ENCODE results near the gene ZBTB16. TPM values are rescaled to one million over a fixed set of nuclear protein-coding genes. Genes with fewer than 3 reads are reported as not detected.

The ZBTB16 gene
- total and polyA plus RNA-seq, 2 of the 4 experiments (the other 2 are of a cell fraction) = not detected

- no peak overlapping the region for H2AK5ac ChIP-seq (ENCODE audit: low read depth, low read length)
- no peak overlapping the region for H3K23ac ChIP-seq (ENCODE audit: low read depth, low read length)
- H3K9me1 ChIP-seq (ENCODE audit: insufficient read depth, low read length) = no peaks in the 10 kb centered on the region
- ChIA-PET POLR2A (ENCODE audit: unreplicated experiment) (no interaction called here), CTCF (no interaction called here)
- dilution Hi-C loops (cut with HindIII; ENCODE audit: low sequenced_read_pairs, unreplicated experiment) = no loop called here
- no peak overlapping the region for H3K4me3 ChIP-seq (ENCODE audit: insufficient read depth, low read depth, low read length)
- H3K9ac ChIP-seq (ENCODE audit: low read depth, low read length) = no peak overlapping the region
- no peak overlapping the region for H3K14ac ChIP-seq (replicated peaks; ENCODE audit: low read depth, low read length)
- WGBS, 2 experiments (ENCODE audit: extremely low coverage in 2 of 2, insufficient read length in 1 of 2) = 18% methylated on average over 2 of the region's 6 CpGs; no CpG with 5 or more reads in 1 of the 2 experiments
- no peaks in the 10 kb centered on the region for H4K20me1 ChIP-seq (ENCODE audit: insufficient read depth, low read length)
- TF ChIP-seq CEBPB (IDR thresholded peaks at IDR 0.05; ENCODE audit: low read depth, low read length) = no peak
- TF ChIP-seq MXI1 (IDR thresholded peaks at IDR 0.05; ENCODE audit: borderline replicate concordance, low read depth, low read length) = no peak
- TF ChIP-seq BHLHE40 (IDR thresholded peaks at IDR 0.05; ENCODE audit: low read depth, low read length) = no peak
- TF ChIP-seq RCOR1 (IDR thresholded peaks at IDR 0.05; ENCODE audit: insufficient replicate concordance, low read length) = no peak
- TF ChIP-seq POLR2A (IDR thresholded peaks at IDR 0.05; ENCODE audit: low read depth, low read length) = no peak
- TF ChIP-seq RFX5 (IDR thresholded peaks at IDR 0.05; ENCODE audit: low read depth, low read length) = no peak
- TF ChIP-seq CHD1 (IDR thresholded peaks at IDR 0.05; ENCODE audit: low read depth, low read length) = no peak
- TF ChIP-seq NFE2L2 (IDR thresholded peaks at IDR 0.05; ENCODE audit: low read depth, low read length) = no peak
- no peak for TF ChIP-seq MAFK (IDR thresholded peaks at IDR 0.05; ENCODE audit: low read depth, low read length)
- TF ChIP-seq MAZ (IDR thresholded peaks at IDR 0.05; ENCODE audit: borderline replicate concordance, low read depth, low read length) = no peak
- TF ChIP-seq FOS (IDR thresholded peaks at IDR 0.05; ENCODE audit: low read depth, low read length) = no peak
- TF ChIP-seq, protein P1, sequence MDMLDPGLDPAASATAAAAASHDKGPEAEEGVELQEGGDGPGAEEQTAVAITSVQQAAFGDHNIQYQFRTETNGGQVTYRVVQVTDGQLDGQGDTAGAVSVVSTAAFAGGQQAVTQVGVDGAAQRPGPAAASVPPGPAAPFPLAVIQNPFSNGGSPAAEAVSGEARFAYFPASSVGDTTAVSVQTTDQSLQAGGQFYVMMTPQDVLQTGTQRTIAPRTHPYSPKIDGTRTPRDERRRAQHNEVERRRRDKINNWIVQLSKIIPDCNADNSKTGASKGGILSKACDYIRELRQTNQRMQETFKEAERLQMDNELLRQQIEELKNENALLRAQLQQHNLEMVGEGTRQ (IDR thresholded peaks at IDR 0.05; ENCODE audit: low read depth, low read length) = no peak
- TF ChIP-seq RAD21 (IDR thresholded peaks at IDR 0.05; ENCODE audit: low read length) = no peak
- no peak overlapping the region for H3K4ac ChIP-seq (ENCODE audit: low read depth, low read length)
- H3K27ac ChIP-seq (ENCODE audit: insufficient read depth, low read length) = no peak overlapping the region
- no peaks in the 10 kb centered on the region for H3K36me3 ChIP-seq (ENCODE audit: control insufficient read depth, insufficient read depth, low read length)
- H3K4me1 ChIP-seq (ENCODE audit: control insufficient read depth, insufficient read depth, low read length) = no peaks in the 10 kb centered on the region
- no TSS peak for BruUV-seq (replicated peaks)
- no peak overlapping the region for H4K8ac ChIP-seq (ENCODE audit: low read depth in 2 of 2, low read length in 2 of 2)
- no peak overlapping the region for H2AK9ac ChIP-seq (replicated peaks; ENCODE audit: low read depth, low read length, poor library complexity)
- H2BK5ac ChIP-seq (ENCODE audit: low read depth, low read length, poor library complexity, severe bottlenecking) = no peak overlapping the region
- intact Hi-C loops (cut with micrococcal nuclease) = no loop called here
- H2BK120ac ChIP-seq (ENCODE audit: low read depth, low read length) = no peak overlapping the region
- no peak overlapping the region for H2BK20ac ChIP-seq (ENCODE audit: low read depth, low read length)
- no peak overlapping the region for H3K4me2 ChIP-seq (ENCODE audit: low read depth, low read length)
- H3K79me1 ChIP-seq (ENCODE audit: low read depth in 1 of 2, low read length in 2 of 2) = no peaks in the 10 kb centered on the region
- no peak overlapping the region for H2AFZ ChIP-seq (replicated peaks; ENCODE audit: low read length, poor library complexity)
- no peaks in the 10 kb centered on the region for H3K9me3 ChIP-seq (ENCODE audit: control insufficient read depth, insufficient read depth, low read length)
- H2BK15ac ChIP-seq (ENCODE audit: low read depth, low read length) = no peak overlapping the region
- H4K5ac ChIP-seq (ENCODE audit: low read depth, low read length) = no peak overlapping the region
- no peak overlapping the region for H3K18ac ChIP-seq (ENCODE audit: low read depth, low read length)
- ATAC-seq (ENCODE audit: low read depth) (no peak), DNase-seq (no peak)
- in situ Hi-C loops (cut with MboI; ENCODE audit: low sequenced_read_pairs) = no loop called here
- no peak overlapping the region for H3K56ac ChIP-seq (ENCODE audit: extremely low read depth, insufficient read depth, low read length)
- peaks cover 30% of the 10 kb centered on the region for H3K27me3 ChIP-seq (ENCODE audit: control insufficient read depth, insufficient read depth, low read length)
- no peak overlapping the region for H4K91ac ChIP-seq (ENCODE audit: insufficient read depth, low read depth, low read length)
Observed at GRCh38 chr11:114079511-114080065, 20.1 kb downstream of the ZBTB16 start.

All from IMR-90 (cell line).